Caco-2 (cell line): Measurements from ENCODE around the gene POU1F1. TPM values are rescaled to one million over a fixed set of nuclear protein-coding genes. Genes with fewer than 3 reads are reported as not detected.

Experiments
- BruUV-seq: library from RNA; stranded (reverse); fragments of 400-500 nt; replicated peaks from 2 replicates; lab custom pipeline; 2021; lab: Mats Ljungman, UMichigan
- CTCF ChIA-PET: fragments of 300-600 bp; sonication (Branson Sonifier 250); formaldehyde crosslinking; loops from one replicate; lab custom pipeline; 2022; ENCODE audit warnings: antibody characterized with exemption; lab: Charles Lee
- POLR2A ChIA-PET: fragments of 300-600 bp; sonication (Branson Sonifier 250); formaldehyde crosslinking; loops from one replicate; lab custom pipeline; 2022; ENCODE audit warnings: antibody characterized with exemption; lab: Charles Lee
- DNase-seq, 2 experiments: peaks; one replicate each; pipeline versions ENCODE4 v3.0.0 to v3.0.0-alpha.2; 2020 to 2022
- H3K27me3 ChIP-seq: replicated peaks from 2 replicates; pipeline ENCODE4 v1.6.0; 2011; ENCODE audit warnings: low read length; ENCODE audit not compliant: control insufficient read depth, insufficient read depth
- H3K36me3 ChIP-seq: 2 replicates; pipeline ENCODE4 v1.5.1; 2011; ENCODE audit warnings: low read length; ENCODE audit not compliant: control insufficient read depth, insufficient read depth
- H3K4me1 ChIP-seq: fragments of 250-450 bp; sonication (Bioruptor Pico); 2 replicates; pipeline ENCODE4 v1.5.1; 2020; ENCODE audit warnings: mild to moderate bottlenecking
- H3K4me3 ChIP-seq: 2 replicates; pipeline ENCODE4 v1.5.1; 2011; ENCODE audit warnings: low read depth, mild to moderate bottlenecking, control low read depth, low read length
- H3K9me3 ChIP-seq: fragments of 250-450 bp; sonication (Bioruptor Pico); 2 replicates; pipeline ENCODE4 v1.5.1; 2020; ENCODE audit warnings: mild to moderate bottlenecking, moderate library complexity
- H3K27ac Mint-ChIP-seq: one replicate; pipeline ENCODE4 v1.8.0; 2022; ENCODE audit warnings: mixed read lengths; ENCODE audit not compliant: unreplicated experiment
- H3K27me3 Mint-ChIP-seq: one replicate; pipeline ENCODE4 v1.8.0; 2022; ENCODE audit warnings: mixed read lengths; ENCODE audit not compliant: insufficient read depth, unreplicated experiment
- H3K36me3 Mint-ChIP-seq: one replicate; pipeline ENCODE4 v1.8.0; 2022; ENCODE audit warnings: mild to moderate bottlenecking, mixed read lengths; ENCODE audit not compliant: insufficient read depth, unreplicated experiment
- H3K4me1 Mint-ChIP-seq: one replicate; pipeline ENCODE4 v1.8.0; 2022; ENCODE audit warnings: low read depth, mixed read lengths; ENCODE audit not compliant: unreplicated experiment
- H3K4me3 Mint-ChIP-seq: one replicate; pipeline ENCODE4 v1.8.0; 2022; ENCODE audit warnings: mild to moderate bottlenecking, moderate library complexity, mixed read lengths; ENCODE audit not compliant: unreplicated experiment
- H3K9me3 Mint-ChIP-seq: one replicate; pipeline ENCODE4 v1.8.0; 2022; ENCODE audit warnings: mixed read lengths; ENCODE audit not compliant: unreplicated experiment
- CTCF ChIP-seq, 2 experiments: fragments of 200-600 bp in 1 of 2; IDR thresholded peaks; 1 replicate in 1 of 2; 2 replicates in 1 of 2; pipeline versions ENCODE4 v1.5.1 to v1.8.0; 2011 to 2022; ENCODE audit warnings: antibody characterized with exemption in 1 of 2, control low read depth in 1 of 2, inconsistent platforms in 1 of 2, low read depth in 1 of 2, low read length in 1 of 2, mild to moderate bottlenecking in 1 of 2, moderate library complexity in 1 of 2; ENCODE audit not compliant: insufficient read depth in 1 of 2, severe bottlenecking in 1 of 2, unreplicated experiment in 1 of 2
- intact Hi-C: fragments of 100-400 bp; cut with micrococcal nuclease; formaldehyde crosslinking; loops from one replicate; pipeline ENCODE4 v1.10.0; 2022; ENCODE audit not compliant: unreplicated experiment
- total RNA-seq: library from RNA; stranded (reverse); gene quantifications from 2 replicates; pipeline ENCODE4 v1.2.3, GENCODE V29; 2022

Gene POU1F1
- total RNA-seq, 1 experiment from 2014 or later = not detected

- Histone ChIP-seq H3K4me3 (no peak overlapping the region), H3K27me3 (no peaks in the 10 kb centered on the region), H3K36me3 (no peaks in the 10 kb centered on the region), H3K9me3 (no peaks in the 10 kb centered on the region), H3K4me1 (no peaks in the 10 kb centered on the region)
- ChIA-PET CTCF (no interaction called here), POLR2A (no interaction called here)
- Mint-ChIP-seq H3K36me3 (no peaks in the 10 kb centered on the region), H3K27me3 (no peaks in the 10 kb centered on the region), H3K9me3 (no peaks in the 10 kb centered on the region), H3K4me1 (no peaks in the 10 kb centered on the region), H3K27ac (no peak overlapping the region), H3K4me3 (no peak overlapping the region)
- DNase-seq = no peak
- no peak for TF ChIP-seq CTCF (IDR thresholded peaks at IDR 0.05; ENCODE audit: insufficient read depth in 1 of 2, low read depth in 1 of 2, low read length in 1 of 2, severe bottlenecking in 1 of 2, unreplicated experiment in 1 of 2)
- intact Hi-C loops = no loop called here
- no TSS peak for BruUV-seq
Observed at GRCh38 chr3:87288446-87288845, 12.1 kb upstream of the POU1F1 start.

GRCh38 chr3:87287011-87287410 is 10.6 kb upstream of the POU1F1 start:
- POLR2A ChIA-PET = no interaction called here
- DNase-seq = no peak
- H3K4me1 Mint-ChIP-seq = no peaks in the 10 kb centered on the region

GRCh38 chr3:87272718-87273341 is 3.6 kb downstream of the POU1F1 start:
- Histone ChIP-seq H3K4me1 (no peaks in the 10 kb centered on the region), H3K27me3 (no peaks in the 10 kb centered on the region), H3K36me3 (no peaks in the 10 kb centered on the region), H3K9me3 (no peaks in the 10 kb centered on the region), H3K4me3 (no peak overlapping the region)
- ChIA-PET CTCF (interaction anchor here (0.5 kb wide), 1 partner anchor 165 kb away, joined by 3 read pairs; no protein-coding TSS in a partner anchor), POLR2A (no interaction called here)
- intact Hi-C loops = no loop called here
- no TSS peak for BruUV-seq
- Mint-ChIP-seq H3K4me3 (no peak overlapping the region), H3K27me3 (peaks cover 3% of the 10 kb centered on the region), H3K27ac (no peak overlapping the region), H3K36me3 (no peaks in the 10 kb centered on the region), H3K9me3 (no peaks in the 10 kb centered on the region), H3K4me1 (no peaks in the 10 kb centered on the region)
- no peak for TF ChIP-seq CTCF (IDR thresholded peaks at IDR 0.05; ENCODE audit: insufficient read depth in 1 of 2, low read depth in 1 of 2, low read length in 1 of 2, severe bottlenecking in 1 of 2, unreplicated experiment in 1 of 2)
- no peak for DNase-seq

More at GRCh38 chr3:87287011-87287410, 10.6 kb upstream of the POU1F1 start:
- Mint-ChIP-seq H3K9me3 (no peaks in the 10 kb centered on the region), H3K4me3 (no peak overlapping the region), H3K27me3 (peaks cover 3% of the 10 kb centered on the region), H3K27ac (no peak overlapping the region), H3K36me3 (no peaks in the 10 kb centered on the region)
- BruUV-seq = no TSS peak
- intact Hi-C loops = no loop called here
- CTCF ChIA-PET = no interaction called here
- Histone ChIP-seq H3K4me3 (no peak overlapping the region), H3K9me3 (no peaks in the 10 kb centered on the region), H3K4me1 (no peaks in the 10 kb centered on the region), H3K36me3 (no peaks in the 10 kb centered on the region), H3K27me3 (no peaks in the 10 kb centered on the region)
- TF ChIP-seq CTCF (IDR thresholded peaks at IDR 0.05; ENCODE audit: insufficient read depth in 1 of 2, low read depth in 1 of 2, low read length in 1 of 2, severe bottlenecking in 1 of 2, unreplicated experiment in 1 of 2) = no peak
